GM12878 (cell line): Measurements from ENCODE around the gene TMEM176B. TPM values are rescaled to one million over a fixed set of nuclear protein-coding genes. Genes with fewer than 3 reads are reported as not detected.

Experiments used
- ATAC-seq: fragments of 200-7000 bp; cut with Tn5 transposase; 3 replicates; pipeline ENCODE4 v1.9.1; 2020; ENCODE audit warnings: mild to moderate bottlenecking, moderate library complexity
- Bru-seq: library from RNA; stranded (reverse); fragments of 400-500 nt; gene quantifications from one replicate; lab custom pipeline; 2021; lab: Mats Ljungman, UMichigan
- BruChase-seq, 2 experiments: library from RNA; stranded (reverse); fragments of 400-500 nt; gene quantifications; one replicate each; lab custom pipeline; 2021; lab: Mats Ljungman, UMichigan
- BruUV-seq: library from RNA; stranded (reverse); fragments of 400-500 nt; replicated peaks from 2 replicates; lab custom pipeline; 2021; lab: Mats Ljungman, UMichigan
- CTCF ChIA-PET: fragments of 300-600 bp; sonication (Branson Sonifier 250); formaldehyde crosslinking; extraction: SDS; loops from one replicate; lab custom pipeline; 2021; ENCODE audit warnings: inconsistent platforms; lab: Yijun Ruan, JAX
- POLR2A ChIA-PET: fragments of 350-600 bp; formaldehyde crosslinking; extraction: SDS; loops from one replicate; lab custom pipeline; 2021; ENCODE audit warnings: inconsistent platforms; lab: Charles Lee
- RAD21 ChIA-PET: fragments of 300-600 bp; sonication (Branson Sonifier 250); formaldehyde crosslinking; loops from one replicate; lab custom pipeline; 2023; ENCODE audit warnings: antibody characterized with exemption; ENCODE audit not compliant: unreplicated experiment; lab: Charles Lee
- SMC1A ChIA-PET: fragments of 300-600 bp; sonication (Branson Sonifier 250); formaldehyde crosslinking; loops from one replicate; lab custom pipeline; 2023; ENCODE audit not compliant: unreplicated experiment, uncharacterized antibody; lab: Charles Lee
- DNase-seq: peaks from one replicate; pipeline ENCODE4 v3.0.0-alpha.2; 2011; ENCODE audit warnings: low read depth, low spot score
- FAIRE-seq: peaks from 3 replicates; lab custom pipeline; 2011; peaks lifted over from hg19 to GRCh38; lab: Jason Lieb, UNC
- H2AFZ ChIP-seq: 2 replicates; pipeline ENCODE4 v1.6.0; 2011; ENCODE audit warnings: low read depth, low read length, control low read depth; ENCODE audit not compliant: control insufficient read depth
- H3K27ac ChIP-seq: 2 replicates; pipeline ENCODE4 v1.5.1; 2011; ENCODE audit warnings: control low read depth; ENCODE audit not compliant: control insufficient read depth, insufficient read depth
- H3K27me3 ChIP-seq, 2 experiments: replicated peaks in 1 of 2; 2 replicates each; pipeline versions ENCODE4 v1.6.0 to v1.6.1; 2011; ENCODE audit warnings: low read length in 1 of 2; ENCODE audit not compliant: control insufficient read depth in 2 of 2, insufficient read depth in 2 of 2
- H3K36me3 ChIP-seq, 2 experiments: 2 replicates each; pipeline ENCODE4 v1.5.1; 2011; ENCODE audit warnings: low read length in 1 of 2; ENCODE audit not compliant: control insufficient read depth in 2 of 2, insufficient read depth in 2 of 2
- H3K4me1 ChIP-seq: 2 replicates; pipeline ENCODE4 v1.6.1; 2011; ENCODE audit warnings: mild to moderate bottlenecking, low read length, moderate library complexity, mixed read lengths; ENCODE audit not compliant: control insufficient read depth, insufficient read depth
- H3K4me2 ChIP-seq: 2 replicates; pipeline ENCODE4 v1.6.0; 2011; ENCODE audit warnings: control low read depth; ENCODE audit not compliant: control insufficient read depth, insufficient read depth
- H3K4me3 ChIP-seq: fragments of 200-600 bp; sonication (generic); 2 replicates; pipeline ENCODE4 v1.5.1; 2016
- H3K79me2 ChIP-seq: 2 replicates; pipeline ENCODE4 v1.6.0; 2011; ENCODE audit warnings: low read length; ENCODE audit not compliant: control insufficient read depth, insufficient read depth
- H3K9ac ChIP-seq: 2 replicates; pipeline ENCODE4 v1.8.0; 2011; ENCODE audit warnings: low read length, control low read depth, mixed read lengths; ENCODE audit not compliant: control insufficient read depth, insufficient read depth
- H3K9me3 ChIP-seq: replicated peaks from 3 replicates; pipeline ENCODE4 v1.5.1; 2011; ENCODE audit warnings: mild to moderate bottlenecking, low read length; ENCODE audit not compliant: control insufficient read depth, insufficient read depth
- H4K20me1 ChIP-seq: 2 replicates; pipeline ENCODE4 v1.6.0; 2011; ENCODE audit not compliant: control insufficient read depth, insufficient read depth
- NBN ChIP-seq: fragments of 450-650 bp; IDR thresholded peaks from 2 replicates; pipeline ENCODE4 v1.6.1; 2016
- SUZ12 ChIP-seq: fragments of 200-600 bp; sonication (generic); IDR thresholded peaks from one replicate; pipeline ENCODE4 v1.6.1; 2018; ENCODE audit warnings: antibody characterized with exemption, mild to moderate bottlenecking; ENCODE audit not compliant: unreplicated experiment
- WGBS: methylation state at CpG from one replicate; pipeline ENCODE4 v1.1.6; 2016; ENCODE audit warnings: low lambda C conversion rate; ENCODE audit not compliant: insufficient replicate concordance, insufficient coverage; ENCODE audit errors: missing lambda C conversion rate; 5-methylcytosine and 5-hydroxymethylcytosine counted together
- in situ Hi-C: fragments of 300-500 bp; cut with MboI; formaldehyde crosslinking; loops from 9 replicates; pipeline ENCODE4 v1.14.3; 2018; ENCODE audit warnings: mixed read lengths
- intact Hi-C: fragments of 100-400 bp; cut with micrococcal nuclease; formaldehyde crosslinking; loops from one replicate; pipeline ENCODE4 v1.14.2; 2022; ENCODE audit not compliant: unreplicated experiment
- long read RNA-seq, 2 experiments: library from polyadenylated mRNA; unstranded; transcript quantifications; one replicate each; pipeline ENCODE4 v2.0.0, GENCODE V29; 2019 to 2020
- polyA minus RNA-seq, 3 experiments: library from RNA; depleted of rRNA, polyadenylated mRNA; stranded (reverse); fragments of >200 nt; gene quantifications; 2 replicates each; pipeline ENCODE4 v1.2.3, GENCODE V29; 2011
- polyA plus RNA-seq, 11 experiments: library from polyadenylated mRNA; depleted of rRNA in 4 of 11; unstranded in 6 of 11; stranded (reverse) in 5 of 11; fragments of >200 nt; fragmentation: Nextera tagmentation in 4 of 11; fragmentation: Illumina TruSeq in 1 of 11; extraction: Ambion mirVana in 4 of 11; extraction: Trizol in 1 of 11; gene quantifications; 1 replicate in 1 of 11; 2 replicates in 10 of 11; pipeline versions ENCODE4 v1.2.1 to v1.2.3, GENCODE V29; 2011 to 2016; ENCODE audit warnings: inconsistent platforms in 2 of 11, missing spikeins in 2 of 11, low read depth in 1 of 11
- total RNA-seq, 4 experiments: library from RNA; depleted of rRNA in 3 of 4; stranded (reverse); fragments of >200 nt in 3 of 4; fragmentation: Illumina TruSeq in 1 of 4; extraction: Trizol in 1 of 4; gene quantifications; 2 replicates each; pipeline versions ENCODE4 v1.2.1 to v1.2.3, GENCODE V29; 2013 to 2021
- TF ChIP-seq, protein P1 (sequence below): IDR thresholded peaks from 2 replicates; pipeline ENCODE4 v1.6.1; 2011; ENCODE audit warnings: borderline replicate concordance, low read depth, mild to moderate bottlenecking, moderate library complexity, mixed read lengths, low read length; ENCODE audit not compliant: insufficient read depth; ENCODE audit errors: extremely low read length

TMEM176B gene
- total RNA-seq (2013; cell fraction: nucleolus; rRNA removed), result not detected in 2 replicates
- total RNA-seq (2014; rRNA removed), result 0.16 and 0.17 TPM in 2 replicates
- total RNA-seq (2014; rRNA removed; fragmentation: Illumina TruSeq; extraction: Trizol), result not detected in 2 replicates
- 0.21 and 0.36 TPM in 2 replicates for total RNA-seq (2021)
- not detected for polyA plus RNA-seq (2011; ENCODE audit: low read depth)
- polyA plus RNA-seq (2011; rRNA removed), result 0.05 TPM in 1 of 2 replicates, not detected in the other
- 0.06 TPM in 1 of 2 replicates, not detected in the other for polyA plus RNA-seq (2011; cell fraction: cytosol; rRNA removed)
- polyA plus RNA-seq (2011; cell fraction: nucleus; rRNA removed), result not detected in 2 replicates
- polyA plus RNA-seq (2012), result not detected in 2 replicates
- not detected in 2 replicates for polyA plus RNA-seq (2014; fragmentation: Illumina TruSeq; extraction: Trizol)
- polyA plus RNA-seq (2014; fragmentation: Nextera tagmentation; extraction: Ambion mirVana), result under 1 TPM; 0.18 to 0.40 TPM
- polyA plus RNA-seq (2014; rRNA removed), result 0.09 TPM in 1 of 2 replicates, not detected in the other
- polyA plus RNA-seq (2016; fragmentation: Nextera tagmentation; extraction: Ambion mirVana), result under 1 TPM in 1 of 2 experiments, not detected in 1; 0.21 TPM
- polyA minus RNA-seq (2011; rRNA and poly(A)+ RNA removed), result not detected in 2 replicates
- not detected in 2 replicates for polyA minus RNA-seq (2011; cell fraction: cytosol; rRNA and poly(A)+ RNA removed)
- not detected in 2 replicates for polyA minus RNA-seq (2011; cell fraction: nucleus; rRNA and poly(A)+ RNA removed)
- Bru-seq, nascent RNA, result percentile 8 among the genes with signal in this experiment
- not detected for BruChase-seq, experiment 1, labeled RNA remaining after a 6-hour chase
- percentile 12 among the genes with signal in this experiment for BruChase-seq, experiment 2, labeled RNA remaining after a 2-hour chase
- long read RNA-seq, experiment 1, result 0 reads
- long read RNA-seq, experiment 2, result 0 reads

DNA sequence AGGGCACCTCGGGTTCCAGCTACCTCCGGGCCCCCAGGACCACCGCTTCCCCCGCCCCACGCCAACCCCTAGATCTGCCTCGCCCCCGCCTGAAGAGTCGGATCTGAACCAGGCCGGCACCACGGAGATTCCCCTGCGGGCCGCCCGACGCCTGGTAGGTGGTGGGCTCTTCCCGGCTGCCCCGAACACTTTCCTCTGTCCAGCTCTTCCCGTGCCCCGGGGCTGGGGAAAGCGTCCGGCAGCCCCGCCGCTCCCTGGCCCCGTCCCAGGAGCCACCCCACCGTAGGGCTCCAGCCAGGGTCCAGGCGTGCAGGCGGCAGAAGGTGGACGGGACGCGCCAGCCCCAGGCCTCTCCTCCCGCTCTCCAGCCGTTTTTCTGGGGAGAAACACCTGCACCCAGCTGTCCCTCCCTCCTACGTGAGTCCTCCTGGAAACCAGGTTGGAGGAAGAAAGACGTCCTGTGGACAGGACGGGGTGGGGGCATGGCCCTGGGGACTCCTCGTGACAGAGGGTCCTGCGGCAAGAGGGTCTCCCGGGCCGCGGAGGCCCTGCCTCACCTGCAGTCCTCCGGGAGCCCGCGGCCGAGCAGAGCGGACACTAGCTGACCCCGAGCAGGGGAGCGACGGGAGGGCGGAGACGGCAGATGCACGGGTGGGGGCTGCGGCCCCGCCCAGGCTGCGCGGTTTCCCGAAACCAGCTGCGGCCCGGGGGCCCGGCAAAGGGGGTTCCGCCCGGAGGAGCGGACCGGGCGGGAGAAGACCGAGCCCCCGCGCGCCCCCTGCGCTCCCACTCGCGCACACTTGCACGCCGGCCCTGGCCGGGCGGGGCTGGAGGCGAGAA, at the start of gene TMEM176B:
Gene TMEM176B, minus strand, starts transcription at position 624 of the 840 bp plus-strand sequence. CDS start 3,795 bp downstream, outside the sequence.
- H3K27ac ChIP-seq, result no peak within 1 kb of the TSS
- ATAC-seq, result no peak
- H3K79me2 ChIP-seq, result no peaks in the 10 kb centered on the region
- ChIA-PET CTCF (interaction anchor here (0.6 kb wide), 1 partner anchor 1479 kb away, joined by 3 read pairs; no protein-coding TSS in a partner anchor), SMC1A (interaction anchor here (1.2 kb wide), 1 partner anchor 12 kb away, joined by 3 read pairs; no protein-coding TSS in a partner anchor), POLR2A (interaction anchor here (1.9 kb wide), 1 partner anchor 12 kb away, joined by 7 read pairs; no protein-coding TSS in a partner anchor)
- H3K4me2 ChIP-seq, result no peak within 1 kb of the TSS
- in situ Hi-C loops (no loop called here), intact Hi-C loops (no loop called here)
- no TSS peak for BruUV-seq
- peaks cover 8 to 14% of the 10 kb centered on the region in 2 experiments; a peak in 3 of 4 replicates for H3K27me3 ChIP-seq
- no peaks in the 10 kb centered on the region for H4K20me1 ChIP-seq
- no peaks in the 10 kb centered on the region for H3K9me3 ChIP-seq
- TF ChIP-seq NBN (no peak), SUZ12 (peak; percentile 38)
- TF ChIP-seq, protein P1, sequence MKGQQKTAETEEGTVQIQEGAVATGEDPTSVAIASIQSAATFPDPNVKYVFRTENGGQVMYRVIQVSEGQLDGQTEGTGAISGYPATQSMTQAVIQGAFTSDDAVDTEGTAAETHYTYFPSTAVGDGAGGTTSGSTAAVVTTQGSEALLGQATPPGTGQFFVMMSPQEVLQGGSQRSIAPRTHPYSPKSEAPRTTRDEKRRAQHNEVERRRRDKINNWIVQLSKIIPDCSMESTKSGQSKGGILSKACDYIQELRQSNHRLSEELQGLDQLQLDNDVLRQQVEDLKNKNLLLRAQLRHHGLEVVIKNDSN, result no peak
- TF ChIP-seq, all 136 proteins: peak for 1
- Histone ChIP-seq H3K9ac (no peak within 1 kb of the TSS), H2AFZ (no peak within 1 kb of the TSS), H3K36me3 (no peaks in the 10 kb centered on the region), H3K4me3 (no peak within 1 kb of the TSS), H3K4me1 (no peaks in the 10 kb centered on the region)
- DNase-seq (no peak), FAIRE-seq (no peak)
- RAD21 ChIA-PET, result interaction anchor here (1.5 kb wide), 1 partner anchor 12 kb away, joined by 5 read pairs; no protein-coding TSS in a partner anchor
- 40% methylated on average over 65 of the region's 75 CpGs for WGBS
